Fibroblast of villous mesenchyme (primary cell): ENCODE data around the gene CIRBP. TPM values are rescaled to one million over a fixed set of nuclear protein-coding genes. Genes with fewer than 3 reads are reported as not detected.

Experiments used
- DNase-seq: peaks from one replicate; pipeline ENCODE4 v3.0.0-alpha.2; 2010; ENCODE audit warnings: low read depth
- H3K4me3 ChIP-seq: 2 replicates; pipeline ENCODE4 v1.5.1; 2011; ENCODE audit warnings: low read depth, mild to moderate bottlenecking, low read length
- CTCF ChIP-seq: IDR thresholded peaks from 2 replicates; pipeline ENCODE4 v1.5.1; 2012; ENCODE audit warnings: low read depth, mild to moderate bottlenecking, low read length; ENCODE audit not compliant: insufficient read depth
- total RNA-seq: library from RNA; depleted of rRNA; stranded (reverse); fragments of >200 nt; gene quantifications from 2 replicates; pipeline ENCODE4 v1.2.3, GENCODE V29; 2012

Gene CIRBP
- total RNA-seq, 1 donor: 85.5 TPM

GRCh38 chr19:1275260-1275975, 6.3 kb downstream of the CIRBP start, which contains the start of gene FAM174C:
Gene FAM174C, plus strand, starts transcription at chr19:1275530. Its CDS starts 20 bp downstream, at chr19:1275550.
- no peak for TF ChIP-seq CTCF
- DNase-seq: peak; percentile 95
- peak within 1 kb of the TSS; percentile 66 for H3K4me3 ChIP-seq

GRCh38 chr19:1275976-1276627, 7.0 kb downstream of the CIRBP start:
- no peak for TF ChIP-seq CTCF
- no peak for DNase-seq
- peak overlapping the region; percentile 66 for H3K4me3 ChIP-seq

- DNase-seq: no peak
- TF ChIP-seq CTCF: no peak
- no peak overlapping the region for H3K4me3 ChIP-seq
Observed at GRCh38 chr19:1276628-1277022, 7.5 kb downstream of the CIRBP start.

GRCh38 chr19:1277061-1277460, 7.9 kb downstream of the CIRBP start:
- H3K4me3 ChIP-seq: no peak overlapping the region
- TF ChIP-seq CTCF: no peak
- no peak for DNase-seq

GRCh38 chr19:1278074-1278473, 8.9 kb downstream of the CIRBP start:
- H3K4me3 ChIP-seq: no peak overlapping the region
- TF ChIP-seq CTCF: no peak
- DNase-seq: no peak

GRCh38 chr19:1278713-1279660, 9.9 kb downstream of the CIRBP start:
- H3K4me3 ChIP-seq: no peak overlapping the region
- DNase-seq: no peak
- TF ChIP-seq CTCF: no peak
